Thyroid gland (tissue), 4 donors: ENCODE measurements around the gene GUCY2C. TPM values are rescaled to one million over a fixed set of nuclear protein-coding genes. Genes with fewer than 3 reads are reported as not detected.

Experiments
- DNase-seq, 2 donors: peaks; one replicate each; pipeline ENCODE4 v3.0.0-alpha.2; 2019
- H3K27ac ChIP-seq, 3 donors: fragments of 200-600 bp; sonication (generic); 1 replicate in 2 of 3; 2 replicates in 1 of 3; pipeline ENCODE4 v1.5.1; 2016 to 2019; ENCODE audit warnings: mild to moderate bottlenecking in 1 of 3, moderate library complexity in 1 of 3
- H3K27me3 ChIP-seq: fragments of 200-600 bp; sonication (generic); one replicate; pipeline ENCODE4 v1.5.1; 2019
- H3K36me3 ChIP-seq, 2 donors: fragments of 200-600 bp; sonication (generic); one replicate each; pipeline ENCODE4 v1.5.1; 2016 to 2019
- H3K4me1 ChIP-seq, 2 donors: fragments of 200-600 bp; sonication (generic); one replicate each; pipeline ENCODE4 v1.5.1; 2017 to 2019
- H3K4me3 ChIP-seq, 3 donors: fragments of 200-600 bp; sonication (generic); replicated peaks in 1 of 3; 1 replicate in 2 of 3; 2 replicates in 1 of 3; pipeline ENCODE4 v1.5.1; 2016; ENCODE audit warnings: mild to moderate bottlenecking in 1 of 3
- H3K9me3 ChIP-seq: fragments of 200-600 bp; sonication (generic); one replicate; pipeline ENCODE4 v1.5.1; 2017
- CTCF ChIP-seq, 6 experiments: fragments of 200-600 bp in 3 of 6; fragments of 450-650 bp in 3 of 6; sonication (generic) in 3 of 6; IDR thresholded peaks; one replicate each; pipeline ENCODE4 v1.5.1; 2016 to 2019; ENCODE audit warnings: antibody characterized with exemption in 6 of 6, mild to moderate bottlenecking in 2 of 6, inconsistent platforms in 1 of 6, moderate library complexity in 1 of 6
- POLR2A ChIP-seq, 2 donors: fragments of 450-650 bp; IDR thresholded peaks; one replicate each; pipeline ENCODE4 v1.6.1; 2017; ENCODE audit warnings: antibody characterized with exemption in 2 of 2, mild to moderate bottlenecking in 2 of 2, moderate library complexity in 1 of 2
- WGBS, 2 donors: methylation state at CpG; one replicate each; pipeline ENCODE4 v1.1.5; 2017; 5-methylcytosine and 5-hydroxymethylcytosine counted together
- intact Hi-C: fragments of 100-400 bp; cut with DNase I; formaldehyde crosslinking; loops from one replicate; pipeline ENCODE4 v1.15.1; 2023
- total RNA-seq, 4 donors: library from RNA; depleted of rRNA; stranded (reverse); fragments of >200 nt; gene quantifications; one replicate each; pipeline ENCODE4 v1.2.3, GENCODE V29; 2016

Gene GUCY2C
- total RNA-seq, 4 donors from 2014 or later, result not detected

- H3K9me3 ChIP-seq, result no peaks in the 10 kb centered on the region
- 74 to 76% methylated on average over 3 of the region's 3 CpGs for WGBS, 2 donors
- no peak overlapping the region for H3K4me3 ChIP-seq
- no peak overlapping the region for H3K27ac ChIP-seq
- H3K36me3 ChIP-seq, result no peaks in the 10 kb centered on the region
- DNase-seq, result no peak
- no peaks in the 10 kb centered on the region for H3K4me1 ChIP-seq
- no peak for TF ChIP-seq POLR2A (IDR thresholded peaks at IDR 0.05)
- TF ChIP-seq CTCF (IDR thresholded peaks at IDR 0.05), result no peak
- intact Hi-C loops, result no loop called here
- H3K27me3 ChIP-seq, result no peaks in the 10 kb centered on the region
Measured at GRCh38 chr12:14694970-14695369, 1.4 kb downstream of the GUCY2C start.

- Histone ChIP-seq H3K9me3 (no peaks in the 10 kb centered on the region), H3K4me3 (no peak overlapping the region), H3K36me3 (no peaks in the 10 kb centered on the region), H3K4me1 (no peaks in the 10 kb centered on the region), H3K27ac (no peak overlapping the region), H3K27me3 (no peaks in the 10 kb centered on the region)
- no peak for DNase-seq
- intact Hi-C loops, result no loop called here
- 72 to 88% methylated on average over 3 of the region's 3 CpGs for WGBS, 2 donors
- TF ChIP-seq CTCF (IDR thresholded peaks at IDR 0.05) (no peak), POLR2A (IDR thresholded peaks at IDR 0.05) (no peak)
Measured at GRCh38 chr12:14694145-14694714, 2.2 kb downstream of the GUCY2C start.

GRCh38 chr12:14693116-14693515, 3.3 kb downstream of the GUCY2C start:
- Histone ChIP-seq H3K4me1 (no peaks in the 10 kb centered on the region), H3K9me3 (no peaks in the 10 kb centered on the region), H3K36me3 (no peaks in the 10 kb centered on the region), H3K4me3 (no peak overlapping the region), H3K27me3 (no peaks in the 10 kb centered on the region), H3K27ac (no peak overlapping the region)
- WGBS, 2 donors, result 86 to 87% methylated on average over 5 of the region's 5 CpGs
- intact Hi-C loops, result no loop called here
- no peak for TF ChIP-seq POLR2A (IDR thresholded peaks at IDR 0.05)
- TF ChIP-seq CTCF (IDR thresholded peaks at IDR 0.05), result no peak
- no peak for DNase-seq

GRCh38 chr12:14691560-14691959, 4.8 kb downstream of the GUCY2C start:
- no peak for TF ChIP-seq POLR2A (IDR thresholded peaks at IDR 0.05)
- no peak for TF ChIP-seq CTCF (IDR thresholded peaks at IDR 0.05)
- intact Hi-C loops, result no loop called here
- Histone ChIP-seq H3K27ac (no peak overlapping the region), H3K27me3 (no peaks in the 10 kb centered on the region), H3K9me3 (no peaks in the 10 kb centered on the region), H3K36me3 (no peaks in the 10 kb centered on the region), H3K4me1 (no peaks in the 10 kb centered on the region), H3K4me3 (no peak overlapping the region)
- peak; percentile 27 to 33 for DNase-seq

- no peaks in the 10 kb centered on the region for H3K4me1 ChIP-seq
- no peaks in the 10 kb centered on the region for H3K27me3 ChIP-seq
- intact Hi-C loops, result no loop called here
- no peak for TF ChIP-seq CTCF (IDR thresholded peaks at IDR 0.05)
- no peak for TF ChIP-seq POLR2A (IDR thresholded peaks at IDR 0.05)
- no peak overlapping the region for H3K4me3 ChIP-seq
- no peak for DNase-seq
- no peak overlapping the region for H3K27ac ChIP-seq
- no peaks in the 10 kb centered on the region for H3K36me3 ChIP-seq
- H3K9me3 ChIP-seq, result no peaks in the 10 kb centered on the region
Measured at GRCh38 chr12:14689996-14690395, 6.4 kb downstream of the GUCY2C start.
